H9 (cell line): ENCODE measurements around the gene CRACR2A. TPM values are rescaled to one million over a fixed set of nuclear protein-coding genes. Genes with fewer than 3 reads are reported as not detected.

Source experiments
- DNase-seq: peaks from one replicate; pipeline ENCODE4 v3.0.0-alpha.2; 2017
- H2AFZ ChIP-seq: one replicate; pipeline ENCODE4 v1.6.1; 2013; ENCODE audit warnings: mild to moderate bottlenecking, low read length, control low read depth, moderate library complexity
- H2AK5ac ChIP-seq: 2 replicates; pipeline ENCODE4 v1.6.1; 2013; ENCODE audit warnings: low read length, control low read depth, mixed read lengths; ENCODE audit not compliant: insufficient read length
- H2BK120ac ChIP-seq: one replicate; pipeline ENCODE4 v1.6.1; 2013; ENCODE audit warnings: low read depth, mild to moderate bottlenecking, low read length, control low read depth, inconsistent platforms; ENCODE audit not compliant: poor library complexity, severe bottlenecking
- H2BK12ac ChIP-seq: 2 replicates; pipeline ENCODE4 v1.6.1; 2013; ENCODE audit warnings: low read length, control low read depth, mixed read lengths, low read depth; ENCODE audit not compliant: insufficient read length
- H2BK15ac ChIP-seq: 2 replicates; pipeline ENCODE4 v1.6.1; 2013; ENCODE audit warnings: low read depth, low read length, control low read depth
- H2BK20ac ChIP-seq: one replicate; pipeline ENCODE4 v1.6.1; 2013; ENCODE audit warnings: low read depth, mild to moderate bottlenecking, low read length, control low read depth, inconsistent platforms; ENCODE audit not compliant: poor library complexity, severe bottlenecking
- H2BK5ac ChIP-seq: 2 replicates; pipeline ENCODE4 v1.6.1; 2013; ENCODE audit warnings: low read length, control low read depth, mixed read lengths; ENCODE audit not compliant: insufficient read length
- H3K14ac ChIP-seq: 2 replicates; pipeline ENCODE4 v1.6.1; 2013; ENCODE audit warnings: low read length, control low read depth; ENCODE audit not compliant: insufficient read depth
- H3K18ac ChIP-seq: 2 replicates; pipeline ENCODE4 v1.6.1; 2013; ENCODE audit warnings: low read depth, mild to moderate bottlenecking, mixed read lengths, low read length, control low read depth; ENCODE audit not compliant: insufficient read length
- H3K23ac ChIP-seq: 2 replicates; pipeline ENCODE4 v1.6.1; 2013; ENCODE audit warnings: low read length, control low read depth, mixed read lengths, low read depth; ENCODE audit not compliant: insufficient read length
- H3K23me2 ChIP-seq: 2 replicates; pipeline ENCODE4 v1.6.1; 2013; ENCODE audit warnings: low read depth, mild to moderate bottlenecking, mixed read lengths, low read length, control low read depth; ENCODE audit not compliant: insufficient read length, poor library complexity, severe bottlenecking
- H3K27ac ChIP-seq: 2 replicates; pipeline ENCODE4 v1.5.1; 2013; ENCODE audit warnings: low read length, control low read depth, mixed read lengths, low read depth; ENCODE audit not compliant: insufficient read length
- H3K27me3 ChIP-seq: 2 replicates; pipeline ENCODE4 v1.6.1; 2013; ENCODE audit warnings: low read length, control low read depth, inconsistent platforms; ENCODE audit not compliant: insufficient read depth
- H3K4ac ChIP-seq: 2 replicates; pipeline ENCODE4 v1.6.1; 2013; ENCODE audit warnings: low read depth, mild to moderate bottlenecking, control low read depth, inconsistent platforms, low read length, moderate library complexity
- H3K4me1 ChIP-seq: 2 replicates; pipeline ENCODE4 v1.6.1; 2013; ENCODE audit warnings: low read length, control low read depth, inconsistent platforms; ENCODE audit not compliant: insufficient read depth
- H3K4me2 ChIP-seq: 2 replicates; pipeline ENCODE4 v1.6.1; 2013; ENCODE audit warnings: low read length, control low read depth, mixed read lengths; ENCODE audit not compliant: insufficient read length, insufficient read depth
- H3K56ac ChIP-seq: 2 replicates; pipeline ENCODE4 v1.6.1; 2013; ENCODE audit warnings: low read depth, mild to moderate bottlenecking, mixed read lengths, low read length, control low read depth; ENCODE audit not compliant: insufficient read length
- H3K79me1 ChIP-seq: 2 replicates; pipeline ENCODE4 v1.6.1; 2013; ENCODE audit warnings: low read depth, mild to moderate bottlenecking, moderate library complexity, low read length, control low read depth, inconsistent platforms; ENCODE audit not compliant: insufficient read depth, poor library complexity, severe bottlenecking
- H3K79me2 ChIP-seq: 2 replicates; pipeline ENCODE4 v1.6.1; 2013; ENCODE audit warnings: low read length, control low read depth, inconsistent platforms; ENCODE audit not compliant: insufficient read depth
- H3K9ac ChIP-seq: 2 replicates; pipeline ENCODE4 v1.6.1; 2013; ENCODE audit warnings: low read length, control low read depth, mixed read lengths; ENCODE audit not compliant: insufficient read length; ENCODE audit errors: extremely low read depth
- H3K9me3 ChIP-seq: one replicate; pipeline ENCODE4 v1.6.1; 2013; ENCODE audit warnings: low read depth, low read length, inconsistent platforms; ENCODE audit not compliant: control insufficient read depth
- H3T11ph ChIP-seq: one replicate; pipeline ENCODE4 v1.6.1; 2013; ENCODE audit warnings: mild to moderate bottlenecking, low read length, control low read depth, inconsistent platforms
- H4K20me1 ChIP-seq: one replicate; pipeline ENCODE4 v1.6.1; 2013; ENCODE audit not compliant: control insufficient read depth, insufficient read length, insufficient read depth
- H4K5ac ChIP-seq: 2 replicates; pipeline ENCODE4 v1.6.1; 2013; ENCODE audit warnings: low read depth, mild to moderate bottlenecking, mixed read lengths, low read length, control low read depth; ENCODE audit not compliant: insufficient read length
- H4K8ac ChIP-seq: replicated peaks from 2 replicates; pipeline ENCODE4 v1.6.1; 2013; ENCODE audit warnings: low read length, control low read depth, mixed read lengths, low read depth; ENCODE audit not compliant: insufficient read length
- H4K91ac ChIP-seq: 2 replicates; pipeline ENCODE4 v1.6.1; 2013; ENCODE audit warnings: low read depth, mild to moderate bottlenecking, moderate library complexity, mixed read lengths, low read length, control low read depth; ENCODE audit not compliant: insufficient read length
- H3K27ac Mint-ChIP-seq, 3 experiments: 2 replicates in 2 of 3; 3 replicates in 1 of 3; pipeline ENCODE4 v1.8.0; 2020 to 2021; ENCODE audit warnings: mixed read lengths in 3 of 3, mild to moderate bottlenecking in 1 of 3, moderate library complexity in 1 of 3
- H3K27me3 Mint-ChIP-seq: 2 replicates; pipeline ENCODE4 v1.8.0; 2021; ENCODE audit warnings: low read depth, mild to moderate bottlenecking, moderate library complexity, mixed read lengths
- H3K36me3 Mint-ChIP-seq, 3 experiments: 2 replicates in 2 of 3; 3 replicates in 1 of 3; pipeline ENCODE4 v1.8.0; 2020 to 2021; ENCODE audit warnings: low read depth in 3 of 3, mixed read lengths in 3 of 3; ENCODE audit not compliant: insufficient read depth in 1 of 3
- H3K4me1 Mint-ChIP-seq, 2 experiments: 2 replicates each; pipeline ENCODE4 v1.8.0; 2020; ENCODE audit warnings: mixed read lengths in 2 of 2
- H3K4me3 Mint-ChIP-seq, 2 experiments: 2 replicates in 1 of 2; 3 replicates in 1 of 2; pipeline ENCODE4 v1.8.0; 2020 to 2021; ENCODE audit warnings: mild to moderate bottlenecking in 2 of 2, mixed read lengths in 2 of 2, moderate library complexity in 1 of 2
- H3K9me3 Mint-ChIP-seq, 2 experiments: 2 replicates in 1 of 2; 3 replicates in 1 of 2; pipeline ENCODE4 v1.8.0; 2020; ENCODE audit warnings: mild to moderate bottlenecking in 2 of 2, mixed read lengths in 2 of 2, moderate library complexity in 1 of 2
- CTCF ChIP-seq: fragments of 200-600 bp; sonication (generic); conservative IDR thresholded peaks from 3 replicates; pipeline ENCODE4 v1.8.0; 2021; ENCODE audit warnings: antibody characterized with exemption, mild to moderate bottlenecking
- WGBS: extraction: QIAGEN DNeasy Blood & Tissue Kit; methylation state at CpG from one replicate; pipeline ENCODE4 v1.1.7; 2013; ENCODE audit warnings: missing lambda C conversion rate, low lambda C conversion rate, mixed read lengths; ENCODE audit not compliant: insufficient read length; ENCODE audit errors: extremely low coverage; 5-methylcytosine and 5-hydroxymethylcytosine counted together
- total RNA-seq: library from RNA; stranded (reverse); gene quantifications from 2 replicates; pipeline ENCODE4 v1.2.1, GENCODE V29; 2021

CRACR2A gene
- total RNA-seq, 1 experiment from 2014 or later: 2.0 TPM

- Histone ChIP-seq H2BK20ac (no peak overlapping the region), H2AK5ac (no peak overlapping the region), H3K14ac (no peak overlapping the region), H3K23me2 (peaks cover 8% of the 10 kb centered on the region), H2BK120ac (no peak overlapping the region), H3K79me2 (no peaks in the 10 kb centered on the region), H3K9me3 (no peaks in the 10 kb centered on the region), H3K9ac (no peak overlapping the region), H3K23ac (no peak overlapping the region), H3T11ph (no peak overlapping the region), H3K4ac (no peak overlapping the region), H4K20me1 (no peaks in the 10 kb centered on the region), H3K79me1 (no peaks in the 10 kb centered on the region), H3K27me3 (no peaks in the 10 kb centered on the region; the same call in 1 of the 2 replicates), H3K4me1 (peaks cover 7% of the 10 kb centered on the region; the same call in 1 of the 2 replicates), H3K56ac (no peak overlapping the region), H2BK12ac (no peak overlapping the region), H4K8ac (no peak overlapping the region), H3K18ac (no peak overlapping the region), H3K4me2 (peak overlapping the region; percentile 83), H2AFZ (no peak overlapping the region), H4K5ac (no peak overlapping the region), H4K91ac (no peak overlapping the region), H3K27ac (no peak overlapping the region), H2BK15ac (no peak overlapping the region), H2BK5ac (no peak overlapping the region)
- no peak for DNase-seq
- H3K9me3 Mint-ChIP-seq: no peaks in the 10 kb centered on the region; a peak in 1 of 5 replicates
- TF ChIP-seq CTCF: no peak
- peak overlapping the region in 1 of 2 experiments; percentile 78; a peak in 2 of 5 replicates for H3K4me3 Mint-ChIP-seq
- H3K27me3 Mint-ChIP-seq: peaks cover 49% of the 10 kb centered on the region
- WGBS: no CpG with 5 or more reads among the region's 10 CpGs
- H3K27ac Mint-ChIP-seq: 0 out of 7 replicates have a peak overlapping the region, but pooled peaks of 1 of the 3 experiments have one; percentile 62
- peaks cover 50 to 62% of the 10 kb centered on the region in 2 experiments for H3K4me1 Mint-ChIP-seq
- no peaks in the 10 kb centered on the region for H3K36me3 Mint-ChIP-seq
Measured at GRCh38 chr12:3606128-3606527, 146.8 kb downstream of the CRACR2A start.
